Right ventricle myocardium inferior (tissue), 1 donor: Measurements from ENCODE around the gene PNMT. TPM values are rescaled to one million over a fixed set of nuclear protein-coding genes. Genes with fewer than 3 reads are reported as not detected.

Experiments used
- ATAC-seq: fragments of 200-7000 bp; cut with Tn5 transposase; one replicate; pipeline ENCODE4 v1.9.1; 2020; ENCODE audit warnings: mild to moderate bottlenecking, moderate library complexity
- DNase-seq: peaks from one replicate; pipeline ENCODE4 v3.0.0; 2021; ENCODE audit errors: missing footprints
- intact Hi-C: fragments of 100-400 bp; cut with DNase I; formaldehyde crosslinking; loops from one replicate; pipeline ENCODE4 v1.11.0; 2022
- long read RNA-seq: library from polyadenylated mRNA; unstranded; transcript quantifications from one replicate; pipeline ENCODE4 v2.0.0, GENCODE V29; 2021
- total RNA-seq: library from RNA; stranded (reverse); fragmentation: NEBNext Ultra II Directional; extraction: Animal tissue kit (Norgen Biotek cat#: 25700); gene quantifications from one replicate; pipeline ENCODE4 v1.2.1, GENCODE V29; 2021
- donor health status: DM: no; HTN: yes; CAD: no; lungs with severe emphysema.

Gene PNMT, protein sequence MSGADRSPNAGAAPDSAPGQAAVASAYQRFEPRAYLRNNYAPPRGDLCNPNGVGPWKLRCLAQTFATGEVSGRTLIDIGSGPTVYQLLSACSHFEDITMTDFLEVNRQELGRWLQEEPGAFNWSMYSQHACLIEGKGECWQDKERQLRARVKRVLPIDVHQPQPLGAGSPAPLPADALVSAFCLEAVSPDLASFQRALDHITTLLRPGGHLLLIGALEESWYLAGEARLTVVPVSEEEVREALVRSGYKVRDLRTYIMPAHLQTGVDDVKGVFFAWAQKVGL
- total RNA-seq: 5.1 TPM
- long read RNA-seq, partial matches to known transcripts: 0 of 2 reads
- long read RNA-seq, other reads (novel, unspliced or antisense): 0 of 2 reads

- no peak for ATAC-seq
- intact Hi-C loops: loop anchor here (5.0 kb wide), 1 partner anchor 34 kb away; the partner anchor contains the start of gene ERBB2
- peak; percentile 92 for DNase-seq
Measured at GRCh38 chr17:39667945-39668924, at the start of gene PNMT. Gene PNMT (plus strand): TSS chr17:39668453. CDS start chr17:39668476, 23 bp downstream.

- no peak for ATAC-seq
- intact Hi-C loops: loop anchor here (5.0 kb wide), 1 partner anchor 47 kb away; no protein-coding TSS in a partner anchor
Measured at GRCh38 chr17:39618956-39619785, 49.1 kb upstream of the PNMT start.

DNA sequence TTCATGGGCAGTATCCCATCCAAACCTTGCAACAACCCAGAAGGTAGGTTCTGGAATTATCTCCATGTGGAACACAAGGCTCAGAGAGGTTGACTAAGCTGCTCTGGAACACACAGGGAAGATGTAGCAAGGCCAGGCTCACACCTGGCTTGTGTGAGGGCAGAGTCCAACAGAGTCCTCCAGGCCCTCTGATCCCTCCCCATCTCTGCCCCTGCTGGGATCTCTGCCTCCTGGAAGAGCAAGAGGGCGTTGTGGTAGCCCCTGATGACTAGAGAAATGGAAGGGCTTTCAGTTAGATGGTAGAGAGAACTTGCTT lies 48.5 kb upstream of the PNMT start:
- ATAC-seq: no peak
- intact Hi-C loops: loop anchor here (5.0 kb wide), 2 partner anchors 47 to 113 kb away; partner anchors contain the start of gene MIEN1
- peak; percentile 16 for DNase-seq

More at GRCh38 chr17:39618956-39619785, 49.1 kb upstream of the PNMT start:
- peak; percentile 58 for DNase-seq

DNA sequence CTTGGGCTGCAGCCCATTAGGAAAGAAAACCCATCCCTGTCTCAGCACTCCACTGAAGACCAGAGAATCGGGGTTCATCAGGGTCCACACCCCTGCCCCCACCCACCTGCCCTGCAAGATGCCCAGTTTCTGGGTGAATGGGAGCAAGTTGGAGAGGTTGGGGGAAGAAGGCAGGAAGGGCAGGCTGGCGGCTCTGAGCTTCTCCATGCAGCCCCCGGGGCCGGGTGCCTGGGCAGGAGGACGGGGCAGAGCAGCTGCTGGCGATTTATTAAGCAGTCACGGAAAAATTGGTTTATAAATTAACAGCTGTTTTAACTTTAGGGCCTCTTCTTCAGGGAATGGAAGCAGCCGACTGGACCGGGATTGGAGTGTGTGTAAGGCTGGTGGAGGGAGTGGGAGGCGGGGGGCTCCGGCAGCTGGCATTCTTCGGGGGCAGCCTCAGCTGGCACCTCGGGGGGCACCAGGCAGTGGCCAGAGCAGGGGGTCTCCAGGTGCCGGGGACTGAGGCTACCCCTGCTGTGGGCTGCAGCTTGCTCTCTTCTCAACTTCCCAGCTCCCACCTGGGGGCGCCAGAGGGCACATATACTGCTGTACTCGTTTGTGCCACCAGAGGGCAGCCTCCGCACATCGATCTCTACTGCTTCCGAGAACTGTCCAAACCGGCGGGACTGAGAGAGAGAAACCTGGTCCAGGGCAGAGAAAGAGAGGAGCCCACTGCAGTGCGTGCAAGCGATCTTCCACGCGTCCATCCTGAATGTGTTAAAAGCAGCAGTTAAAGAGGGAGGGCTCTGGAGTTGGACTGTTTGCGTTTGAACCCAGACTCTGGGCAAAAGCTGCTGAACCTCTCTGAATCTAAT lies 46.5 kb upstream of the PNMT start:
- intact Hi-C loops: loop anchor here (1.0 to 5.0 kb wide), 3 partner anchors 111 to 359 kb away; partner anchors contain the start of genes MIEN1 and PSMD3
- DNase-seq: peak; percentile 96
- ATAC-seq: peak; percentile 79

DNA sequence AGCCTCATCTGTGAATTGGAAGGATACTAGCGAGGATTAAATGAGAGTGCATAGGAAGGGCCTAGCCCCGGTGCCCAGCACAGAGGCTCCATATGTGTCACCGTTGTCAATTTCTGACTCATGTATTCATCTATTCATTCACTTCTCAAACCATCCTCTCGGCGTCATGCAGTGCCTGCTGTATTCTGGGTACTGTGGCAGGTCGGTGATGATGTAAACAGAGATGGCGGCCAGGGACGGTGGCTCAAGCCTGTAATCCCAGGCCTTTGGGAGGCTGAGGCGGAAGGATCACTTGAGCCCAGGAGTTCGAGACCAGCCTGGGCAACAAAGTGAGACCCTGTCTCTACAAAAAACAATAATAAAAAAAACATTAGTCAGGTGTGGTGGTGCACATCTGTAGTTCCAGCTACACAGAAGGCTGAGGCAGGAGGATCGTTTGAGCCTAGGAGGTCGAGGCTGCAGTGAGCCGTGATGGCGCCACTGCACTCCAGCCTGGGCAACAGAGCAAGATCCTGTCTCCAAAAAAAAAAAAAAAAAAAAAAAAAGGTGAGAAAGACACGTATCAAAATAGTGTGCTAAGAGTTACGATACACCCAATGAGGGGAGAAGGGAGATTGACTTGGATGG lies 45.8 kb upstream of the PNMT start:
- ATAC-seq: no peak
- intact Hi-C loops: loop anchor here (1.0 to 5.0 kb wide), 4 partner anchors 74 to 358 kb away; partner anchors contain the start of genes MIEN1 and PSMD3
- peak; percentile 22 for DNase-seq

DNA sequence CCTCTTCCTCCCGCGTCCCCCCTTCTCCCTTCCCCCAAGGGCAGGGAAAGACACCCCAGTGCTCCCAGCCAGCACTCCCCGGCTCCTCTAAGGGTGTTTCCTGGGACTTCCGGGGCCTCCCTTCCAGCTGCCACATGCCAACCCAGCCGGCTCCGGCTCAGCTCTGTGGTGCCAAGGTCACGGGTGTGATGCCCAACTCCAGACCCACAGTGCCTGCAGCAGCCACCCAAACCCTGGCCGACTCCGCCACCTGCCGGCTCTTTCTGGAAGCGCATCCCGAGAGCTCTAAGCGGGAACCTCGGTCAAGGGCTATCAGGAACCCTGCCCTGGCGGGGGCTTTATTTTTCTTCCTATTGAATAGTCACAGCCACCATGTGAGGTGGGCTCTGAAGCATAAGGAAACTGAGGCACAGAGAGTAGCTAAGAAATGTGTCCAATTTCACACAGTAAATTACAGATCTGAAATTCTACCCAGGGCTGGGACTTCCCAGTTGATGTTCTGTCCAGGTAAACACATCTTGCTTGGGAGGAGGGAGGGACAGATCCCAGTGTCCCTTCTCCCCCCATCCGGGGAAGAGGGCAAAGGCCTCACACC lies 44.8 kb upstream of the PNMT start:
- peak; percentile 94 for DNase-seq
- ATAC-seq: peak; percentile 73
- intact Hi-C loops: loop anchor here (1.0 to 5.0 kb wide), 3 partner anchors 75 to 357 kb away; partner anchors contain the start of genes MIEN1 and PSMD3

- no peak for ATAC-seq
- intact Hi-C loops: loop anchor here (5.0 kb wide), 1 partner anchor 108 kb away; the partner anchor contains the start of gene MIEN1
- no peak for DNase-seq
Measured at GRCh38 chr17:39624313-39624712, 43.9 kb upstream of the PNMT start.

- intact Hi-C loops: no loop called here
- no peak for DNase-seq
- ATAC-seq: no peak
Measured at GRCh38 chr17:39625198-39625785, 43.0 kb upstream of the PNMT start.

DNA sequence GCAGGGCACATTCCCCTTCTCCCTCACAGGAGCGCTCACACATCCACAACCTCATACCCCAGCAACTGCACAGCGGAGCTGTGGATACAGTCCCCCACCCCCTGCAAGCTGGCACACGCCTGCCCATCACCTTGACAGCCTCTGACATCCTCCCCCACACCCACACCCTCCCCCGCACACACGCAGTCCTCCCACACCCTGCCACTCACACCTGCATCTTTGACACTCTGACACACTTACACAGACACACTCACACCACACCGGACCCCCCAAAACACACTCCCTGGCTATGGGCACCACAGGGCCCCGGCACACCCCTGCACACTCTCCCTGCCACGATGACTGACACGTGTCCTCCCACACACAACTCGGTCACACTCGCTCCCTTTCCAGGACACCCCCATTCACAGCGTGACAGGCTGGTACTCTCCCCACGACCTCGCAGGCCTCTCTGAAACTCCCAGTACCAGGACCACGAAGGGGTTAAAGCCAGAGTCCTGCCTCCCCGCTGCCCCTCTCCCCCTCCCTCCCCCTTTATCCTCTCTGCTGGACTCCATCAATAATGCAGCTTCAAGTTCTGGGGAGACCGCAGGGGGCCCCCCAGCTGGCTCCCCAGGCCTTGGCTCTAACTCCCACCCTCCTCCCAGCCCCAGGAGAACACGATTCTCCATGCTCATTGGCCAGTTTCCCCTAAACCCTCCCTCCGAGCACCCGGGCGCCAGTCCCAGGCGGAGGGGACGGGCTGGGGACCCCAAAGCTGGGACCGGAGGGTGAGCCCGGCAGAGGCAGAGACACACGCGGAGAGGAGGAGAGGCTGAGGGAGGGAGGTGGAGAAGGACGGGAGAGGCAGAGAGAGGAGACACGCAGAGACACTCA lies 41.8 kb upstream of the PNMT start, which contains the start of gene PPP1R1B:
PPP1R1B (plus strand) TSS at position 782 of the 876 bp plus-strand sequence. CDS start 441 bp downstream, outside the sequence.
- intact Hi-C loops: no loop called here
- DNase-seq (peak; percentile 58), ATAC-seq (no peak)

GRCh38 chr17:39627047-39627711 lies 41.1 kb upstream of the PNMT start:
- ATAC-seq: no peak
- peak; percentile 47 for DNase-seq
- intact Hi-C loops: no loop called here

DNA sequence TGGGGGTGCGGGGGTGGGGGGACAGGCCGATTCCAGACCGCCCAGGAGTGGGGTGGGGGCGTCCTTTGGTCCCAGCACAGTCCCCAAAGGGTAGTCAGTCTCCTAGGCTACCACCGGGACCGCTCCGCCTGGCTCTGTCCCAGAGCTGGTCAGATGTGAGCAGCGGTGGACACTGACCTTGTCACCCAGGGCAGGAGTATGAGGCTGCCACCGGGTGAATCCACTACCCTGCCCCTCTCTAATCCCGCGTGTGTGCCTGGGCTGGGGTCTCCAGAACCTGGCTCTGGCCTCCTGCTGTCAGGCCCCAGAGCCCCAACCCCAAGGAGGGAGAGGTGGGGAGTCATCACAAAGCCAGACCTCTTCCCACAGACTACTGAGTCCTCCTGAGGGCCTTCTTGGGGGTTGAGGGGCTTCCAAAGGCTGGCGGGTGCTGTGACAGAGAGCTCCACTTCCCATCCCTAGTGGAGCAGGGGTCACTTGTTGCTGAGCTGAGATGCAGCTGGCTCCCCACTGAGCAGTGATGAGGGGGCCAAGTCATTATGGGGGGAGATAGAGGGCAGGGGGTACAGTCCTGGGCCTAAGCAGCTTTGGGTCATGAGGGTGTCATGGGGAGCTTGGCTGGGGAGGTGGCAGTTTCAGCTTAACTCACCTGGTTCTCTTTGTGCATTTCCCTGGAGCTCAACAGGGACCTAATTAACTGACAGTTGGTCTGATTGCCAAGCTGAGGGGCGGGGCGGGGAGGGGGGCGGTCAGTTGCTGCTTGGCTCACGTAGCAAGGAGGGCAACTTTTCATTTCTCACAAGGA lies 40.3 kb upstream of the PNMT start:
- intact Hi-C loops: no loop called here
- DNase-seq (peak; percentile 39), ATAC-seq (no peak)

- intact Hi-C loops: no loop called here
- ATAC-seq (no peak), DNase-seq (peak; percentile 34)
Measured at GRCh38 chr17:39628655-39629493, 39.4 kb upstream of the PNMT start.

DNA sequence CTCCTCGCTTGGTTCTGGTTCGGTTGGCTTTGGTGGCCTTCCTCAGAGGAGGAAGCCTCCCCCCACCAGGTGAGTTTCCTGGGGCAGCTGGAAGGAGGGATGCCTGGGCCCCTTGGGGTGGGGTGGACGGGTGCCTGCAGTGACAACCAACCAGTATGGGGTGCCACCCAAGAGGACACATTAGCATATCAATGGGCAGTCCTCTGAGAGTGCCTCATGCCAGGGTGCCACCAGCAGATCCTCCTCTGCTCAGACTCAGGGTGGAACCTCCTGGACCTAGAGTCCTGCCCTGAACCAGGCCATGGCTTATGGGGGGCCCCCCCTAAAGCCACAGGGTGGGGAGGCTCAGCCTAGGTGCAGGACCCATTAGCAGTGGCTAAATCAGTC lies 38.8 kb upstream of the PNMT start:
- DNase-seq: no peak
- ATAC-seq: no peak
- intact Hi-C loops: no loop called here
